ENCODE results near the gene PCDH12.

DNA sequence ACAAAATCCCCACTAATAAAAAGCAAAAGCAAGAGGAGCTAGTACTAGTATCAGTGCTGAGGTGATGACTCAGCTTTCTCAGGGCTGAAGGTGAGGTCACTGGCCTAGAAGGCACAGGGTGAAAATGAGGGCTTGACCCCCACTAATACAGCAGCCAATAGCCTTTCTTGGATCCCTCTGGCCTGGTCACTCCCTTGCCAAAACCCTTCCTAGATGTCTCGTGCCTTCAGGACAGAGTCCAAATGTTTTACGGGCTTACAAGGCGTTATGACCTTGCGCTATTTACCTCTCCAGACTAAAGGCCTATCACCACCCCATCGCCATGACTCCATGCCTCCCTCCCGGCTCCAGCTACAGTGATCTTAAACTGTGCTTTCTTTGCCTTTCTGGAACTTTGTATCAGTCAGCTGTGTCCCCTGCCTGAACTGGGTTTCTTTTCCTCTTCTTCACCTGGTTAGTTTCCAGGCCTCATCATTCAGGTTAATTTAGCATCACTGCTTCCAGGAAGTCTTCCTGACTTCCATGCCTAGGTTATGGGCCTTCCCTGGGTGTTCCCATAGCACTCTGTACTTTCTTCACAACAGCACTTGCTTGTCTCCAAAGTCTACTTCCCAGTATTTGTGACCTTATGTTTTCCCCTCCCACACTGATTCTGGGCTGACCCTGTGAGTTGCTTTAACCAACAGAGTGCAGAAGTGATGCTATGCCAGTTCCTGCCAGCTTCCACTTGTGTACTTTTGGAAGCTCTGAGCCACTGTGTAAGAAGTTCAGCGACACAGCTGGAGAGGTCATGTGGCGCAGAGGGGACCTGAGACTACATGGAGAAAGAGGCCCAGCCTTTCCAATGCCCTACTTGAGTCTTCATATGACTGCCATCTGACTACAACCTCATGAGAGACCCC is 38.5 kb downstream of the PCDH12 start:
- TF ChIP-seq POLR2AphosphoS5 (IDR thresholded peaks at IDR 0.05; ENCODE audit: low read depth, low read length) (no peak), POLR2A (IDR thresholded peaks at IDR 0.05; ENCODE audit: low read depth, low read length) (no peak)

Data from GM12892 (cell line).